IPS-15b (cell line): Measurements from ENCODE around the gene INS.

Source experiments
- H3K27me3 ChIP-seq: one replicate; pipeline ENCODE4 v1.6.1; 2013; ENCODE audit warnings: low read length; ENCODE audit not compliant: control insufficient read depth, insufficient read depth
- H3K36me3 ChIP-seq: one replicate; pipeline ENCODE4 v1.6.1; 2013; ENCODE audit warnings: low read length; ENCODE audit not compliant: control insufficient read depth, insufficient read depth
- H3K4me1 ChIP-seq: one replicate; pipeline ENCODE4 v1.6.1; 2013; ENCODE audit warnings: mild to moderate bottlenecking, low read length; ENCODE audit not compliant: control insufficient read depth, insufficient read depth
- H3K4me3 ChIP-seq: one replicate; pipeline ENCODE4 v1.5.1; 2013; ENCODE audit warnings: low read depth, low read length
- H3K9ac ChIP-seq: one replicate; pipeline ENCODE4 v1.6.1; 2013; ENCODE audit warnings: low read depth, mild to moderate bottlenecking, low read length
- H3K9me3 ChIP-seq: one replicate; pipeline ENCODE4 v1.6.1; 2013; ENCODE audit warnings: mild to moderate bottlenecking, low read length; ENCODE audit not compliant: control insufficient read depth, insufficient read depth

Gene INS

GRCh38 chr11:2136952-2137201, 24.1 kb downstream of the INS start:
- Histone ChIP-seq H3K4me3 (peak overlapping the region; percentile 39), H3K9me3 (no peaks in the 10 kb centered on the region), H3K27me3 (peaks cover 38% of the 10 kb centered on the region), H3K36me3 (no peaks in the 10 kb centered on the region), H3K4me1 (no peaks in the 10 kb centered on the region), H3K9ac (no peak overlapping the region)

- H3K27me3 ChIP-seq, result peaks cover 33% of the 10 kb centered on the region
- H3K4me1 ChIP-seq, result no peaks in the 10 kb centered on the region
- H3K9ac ChIP-seq, result no peak overlapping the region
- no peak overlapping the region for H3K4me3 ChIP-seq
- H3K9me3 ChIP-seq, result no peaks in the 10 kb centered on the region
- H3K36me3 ChIP-seq, result no peaks in the 10 kb centered on the region
Measured at GRCh38 chr11:2136209-2136951, 24.6 kb downstream of the INS start.

GRCh38 chr11:2135648-2136201, 25.3 kb downstream of the INS start:
- Histone ChIP-seq H3K27me3 (peaks cover 26% of the 10 kb centered on the region), H3K9ac (no peak overlapping the region), H3K9me3 (no peaks in the 10 kb centered on the region), H3K36me3 (no peaks in the 10 kb centered on the region), H3K4me3 (no peak overlapping the region), H3K4me1 (no peaks in the 10 kb centered on the region)

GRCh38 chr11:2135018-2135569, 25.9 kb downstream of the INS start:
- Histone ChIP-seq H3K9me3 (no peaks in the 10 kb centered on the region), H3K36me3 (no peaks in the 10 kb centered on the region), H3K9ac (no peak overlapping the region), H3K27me3 (peaks cover 21% of the 10 kb centered on the region), H3K4me1 (no peaks in the 10 kb centered on the region), H3K4me3 (no peak overlapping the region)

- Histone ChIP-seq H3K4me1 (no peaks in the 10 kb centered on the region), H3K36me3 (no peaks in the 10 kb centered on the region), H3K4me3 (no peak overlapping the region), H3K9me3 (no peaks in the 10 kb centered on the region), H3K27me3 (peaks cover 16% of the 10 kb centered on the region), H3K9ac (no peak overlapping the region)
Measured at GRCh38 chr11:2134022-2135010, 26.7 kb downstream of the INS start.

- Histone ChIP-seq H3K4me3 (no peak overlapping the region), H3K9me3 (no peaks in the 10 kb centered on the region), H3K4me1 (no peaks in the 10 kb centered on the region), H3K9ac (no peak overlapping the region), H3K36me3 (no peaks in the 10 kb centered on the region), H3K27me3 (peaks cover 16% of the 10 kb centered on the region)
Measured at GRCh38 chr11:2133241-2134021, 27.6 kb downstream of the INS start.

- no peaks in the 10 kb centered on the region for H3K9me3 ChIP-seq
- H3K9ac ChIP-seq, result no peak overlapping the region
- peaks cover 16% of the 10 kb centered on the region for H3K27me3 ChIP-seq
- no peak overlapping the region for H3K4me3 ChIP-seq
- no peaks in the 10 kb centered on the region for H3K36me3 ChIP-seq
- H3K4me1 ChIP-seq, result no peaks in the 10 kb centered on the region
Measured at GRCh38 chr11:2132874-2133240, 28.2 kb downstream of the INS start.

- Histone ChIP-seq H3K4me3 (no peak overlapping the region), H3K36me3 (no peaks in the 10 kb centered on the region), H3K9ac (no peak overlapping the region), H3K9me3 (no peaks in the 10 kb centered on the region), H3K4me1 (no peaks in the 10 kb centered on the region), H3K27me3 (peaks cover 16% of the 10 kb centered on the region)
Measured at GRCh38 chr11:2132246-2132645, 28.8 kb downstream of the INS start.

GRCh38 chr11:2131371-2132236, 29.4 kb downstream of the INS start:
- no peak overlapping the region for H3K9ac ChIP-seq
- no peak overlapping the region for H3K4me3 ChIP-seq
- H3K4me1 ChIP-seq, result no peaks in the 10 kb centered on the region
- H3K27me3 ChIP-seq, result peaks cover 12% of the 10 kb centered on the region
- no peaks in the 10 kb centered on the region for H3K36me3 ChIP-seq
- no peaks in the 10 kb centered on the region for H3K9me3 ChIP-seq

- H3K27me3 ChIP-seq, result peaks cover 5% of the 10 kb centered on the region
Measured at GRCh38 chr11:2130881-2131352, 30.1 kb downstream of the INS start.

More at GRCh38 chr11:2130881-2131352, 30.1 kb downstream of the INS start:
- Histone ChIP-seq H3K9me3 (no peaks in the 10 kb centered on the region), H3K36me3 (no peaks in the 10 kb centered on the region), H3K4me1 (no peaks in the 10 kb centered on the region), H3K9ac (no peak overlapping the region), H3K4me3 (no peak overlapping the region)
